OCI-LY1 (cell line): ENCODE measurements around the gene SLC2A4RG.

Experiments
- CTCF ChIP-seq: fragments of 200-600 bp; sonication (generic), shearing (Covaris generic); IDR thresholded peaks from 2 replicates; pipeline ENCODE4 v1.5.1; 2017; ENCODE audit warnings: mild to moderate bottlenecking, antibody characterized with exemption, low read length, moderate library complexity, mixed read lengths
- EZH2 ChIP-seq: fragments of 200-600 bp; sonication (generic), shearing (Covaris generic); IDR thresholded peaks from 2 replicates; pipeline ENCODE4 v1.8.0; 2017; ENCODE audit warnings: borderline replicate concordance, mixed run types, mild to moderate bottlenecking, antibody characterized with exemption, low read length, moderate library complexity, mixed read lengths

DNA sequence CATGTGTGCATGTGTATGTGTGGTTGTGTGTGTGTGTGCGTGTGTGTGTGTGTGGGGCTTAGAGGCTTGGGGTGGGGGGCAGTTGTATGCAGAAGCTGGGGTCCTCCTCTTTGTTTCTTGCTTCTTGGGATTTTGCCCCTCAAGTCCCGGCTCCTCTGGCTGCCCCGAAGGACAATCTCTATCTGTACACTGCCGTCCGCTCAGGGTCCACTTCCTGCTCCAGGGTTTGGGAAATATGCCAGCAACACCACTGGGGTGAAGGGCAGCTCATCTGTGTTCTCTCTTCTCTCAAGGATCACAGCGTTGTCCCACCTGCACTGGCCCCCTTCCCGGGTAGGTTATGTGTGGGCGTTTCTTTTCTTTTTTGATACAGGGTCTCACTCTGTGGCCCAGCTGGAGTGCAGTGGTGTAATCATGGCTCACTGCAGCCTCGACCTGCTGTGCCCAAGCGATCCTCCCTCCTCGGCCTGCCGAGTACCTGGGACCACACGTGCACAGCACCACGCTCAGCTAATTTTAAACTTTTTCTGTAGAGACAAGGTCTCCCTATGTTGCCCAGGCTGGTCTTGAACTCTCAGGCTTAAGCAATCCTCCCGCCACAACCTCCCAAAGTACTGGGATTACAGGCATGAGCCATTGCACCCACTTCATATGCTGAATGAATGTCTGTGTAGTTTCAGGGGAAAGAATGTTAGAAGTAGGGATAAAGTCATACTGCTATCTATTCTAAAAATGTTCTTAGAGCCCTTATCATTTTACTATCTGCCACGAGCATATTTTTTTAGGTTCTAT is 25.7 kb downstream of the SLC2A4RG start:
- no peak for TF ChIP-seq EZH2
- TF ChIP-seq CTCF = no peak
